Pancreas (tissue), 10 donors: ENCODE results near the gene RPL41. TPM values are rescaled to one million over a fixed set of nuclear protein-coding genes. Genes with fewer than 3 reads are reported as not detected.

Experiments used
- ATAC-seq, 4 donors: fragments of 200-7000 bp; cut with Tn5 transposase; one replicate each; pipeline versions ENCODE4 v1.8.0 to v1.9.1; 2020; ENCODE audit warnings: mild to moderate bottlenecking in 4 of 4, moderate library complexity in 4 of 4
- DNase-seq, 6 donors: peaks; one replicate each; pipeline ENCODE4 v3.0.0-alpha.2; 2020
- FAIRE-seq: peaks from 2 replicates; lab custom pipeline; 2012; peaks lifted over from hg19 to GRCh38; lab: Jason Lieb, UNC
- H3K27ac ChIP-seq, 4 donors: fragments of 200-600 bp; sonication (generic); 1 replicate in 3 of 4; 2 replicates in 1 of 4; pipeline versions ENCODE4 v1.5.0 to v1.8.0; 2020
- H3K27me3 ChIP-seq, 4 donors: fragments of 200-600 bp; one replicate each; pipeline ENCODE4 v1.8.0; 2021
- H3K36me3 ChIP-seq, 3 donors: fragments of 200-600 bp; sonication (generic) in 1 of 3; one replicate each; pipeline versions ENCODE4 v1.5.0 to v1.8.0; 2020 to 2021
- H3K4me1 ChIP-seq, 3 donors: fragments of 200-600 bp; one replicate each; pipeline ENCODE4 v1.8.0; 2021
- H3K4me3 ChIP-seq, 4 donors: fragments of 200-600 bp; sonication (generic) in 2 of 4; one replicate each; pipeline versions ENCODE4 v1.5.0 to v1.8.0; 2020 to 2021
- H3K9me3 ChIP-seq, 4 donors: fragments of 200-600 bp; one replicate each; pipeline ENCODE4 v1.8.0; 2021
- WGBS, 2 donors: extraction: QIAGEN DNeasy Blood & Tissue Kit; methylation state at CpG; one replicate each; pipeline ENCODE4 v1.1.7; 2013; 5-methylcytosine and 5-hydroxymethylcytosine counted together
- intact Hi-C, 3 donors: fragments of 100-400 bp; cut with DNase I; formaldehyde crosslinking; loops; one replicate each; pipeline versions ENCODE4 v1.11.1 to v1.14.2; 2022
- polyA plus RNA-seq, 2 donors: library from polyadenylated mRNA; stranded (reverse); fragments of 200-250 nt; gene quantifications; one replicate each; pipeline ENCODE4 v1.2.3, GENCODE V29; 2013
- total RNA-seq, 6 donors: library from RNA; stranded (reverse); fragmentation: NEBNext Ultra II Directional in 4 of 6; extraction: Animal tissue kit (Norgen Biotek cat#: 25700) in 4 of 6; gene quantifications; one replicate each; pipeline versions ENCODE4 v1.2.1 to v1.2.4, GENCODE V29; 2021 to 2023
- TF ChIP-seq, protein P1 (sequence below), 4 donors: fragments of 200-600 bp; sonication (generic) in 3 of 4; IDR thresholded peaks; one replicate each; pipeline versions ENCODE4 v1.5.0 to v1.8.0; 2021; ENCODE audit warnings: antibody characterized with exemption in 4 of 4
- donor health status: healthy with polysubstance abuse.
- donor health status: DM: no; HTN: no; CAD: no; lungs with moderate emphysema.
- donor health status: DM: no; HTN: no; CAD: no.
- donor health status: control.
- donor health status: control.
- donor health status: Bipolar disorder and iron deficiency.
- donor health status: DM: yes; HTN: yes; CAD: no.
- donor health status: DM: no; HTN: no; CAD: no.
- donor health status: DM: no; HTN: no; CAD: no.
- donor health status: DM: yes; HTN: yes; CAD: no.

Gene RPL41
- total and polyA plus RNA-seq, 8 donors = 1,821 to 3,960 (median 2,741) TPM

DNA sequence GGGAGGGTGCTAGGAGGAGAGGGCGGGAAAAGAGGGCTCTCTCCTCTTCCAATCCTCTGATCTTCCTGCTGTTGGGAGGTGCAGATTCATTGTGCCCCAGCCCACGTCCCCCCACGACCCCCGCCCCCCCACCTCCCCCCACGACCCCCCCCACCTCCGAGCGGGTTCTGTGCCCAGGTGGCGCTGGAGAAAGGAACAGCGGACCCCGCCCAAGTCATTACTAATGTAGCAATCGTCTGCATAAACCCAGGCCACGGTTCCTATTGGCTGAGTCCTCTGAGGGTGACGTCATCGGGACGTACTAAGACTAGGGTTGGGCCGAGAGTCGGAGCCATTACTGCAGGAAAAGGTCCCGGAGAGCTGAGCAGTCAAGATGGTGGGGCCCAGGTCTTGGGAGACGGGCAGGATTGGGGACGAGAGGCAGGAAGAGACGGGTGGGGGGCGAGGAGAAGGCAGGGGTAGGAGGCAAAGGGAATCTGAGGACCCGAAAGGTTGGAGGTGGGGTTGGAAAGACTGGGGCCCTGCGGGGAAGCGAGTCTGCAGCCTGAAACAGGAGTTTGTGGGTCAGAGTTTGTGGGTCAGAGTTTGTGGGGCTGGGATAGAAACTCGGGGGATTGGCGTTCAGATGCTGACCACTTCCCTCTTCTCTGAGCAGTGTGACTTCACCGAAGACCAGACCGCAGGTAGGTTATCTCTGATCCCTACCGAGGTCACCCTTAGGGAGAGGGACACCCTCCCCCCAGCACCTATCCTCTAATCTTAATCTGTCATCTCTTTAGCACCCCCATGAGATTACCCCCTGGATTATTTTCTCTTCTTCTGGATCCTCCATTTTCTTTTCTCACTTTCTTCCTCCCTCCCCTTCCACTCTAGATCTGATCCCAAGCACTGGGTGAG is 41.8 kb downstream of the RPL41 start, which contains the start of gene MYL6:
TSS of gene MYL6 (plus strand) at position 331 of the 897 bp plus-strand sequence. CDS start at position 374, 43 bp downstream.
- intact Hi-C loops = no loop called here
- Histone ChIP-seq H3K27me3 (no peaks in the 10 kb centered on the region), H3K36me3 (peaks cover 0 to 34% (median 19%) of the 10 kb centered on the region in 3 donors), H3K4me1 (peaks cover 8 to 23% (median 13%) of the 10 kb centered on the region in 3 donors), H3K27ac (peak within 1 kb of the TSS; percentile 67 to 96 (median 91)), H3K9me3 (no peaks in the 10 kb centered on the region), H3K4me3 (peak within 1 kb of the TSS; percentile 54 to 86 (median 71))
- WGBS, 2 donors = 0 to 1% methylated on average over 29 to 30 of the region's 30 CpGs
- peak; percentile 85 to 98 (median 96) for DNase-seq
- TF ChIP-seq, protein P1, sequence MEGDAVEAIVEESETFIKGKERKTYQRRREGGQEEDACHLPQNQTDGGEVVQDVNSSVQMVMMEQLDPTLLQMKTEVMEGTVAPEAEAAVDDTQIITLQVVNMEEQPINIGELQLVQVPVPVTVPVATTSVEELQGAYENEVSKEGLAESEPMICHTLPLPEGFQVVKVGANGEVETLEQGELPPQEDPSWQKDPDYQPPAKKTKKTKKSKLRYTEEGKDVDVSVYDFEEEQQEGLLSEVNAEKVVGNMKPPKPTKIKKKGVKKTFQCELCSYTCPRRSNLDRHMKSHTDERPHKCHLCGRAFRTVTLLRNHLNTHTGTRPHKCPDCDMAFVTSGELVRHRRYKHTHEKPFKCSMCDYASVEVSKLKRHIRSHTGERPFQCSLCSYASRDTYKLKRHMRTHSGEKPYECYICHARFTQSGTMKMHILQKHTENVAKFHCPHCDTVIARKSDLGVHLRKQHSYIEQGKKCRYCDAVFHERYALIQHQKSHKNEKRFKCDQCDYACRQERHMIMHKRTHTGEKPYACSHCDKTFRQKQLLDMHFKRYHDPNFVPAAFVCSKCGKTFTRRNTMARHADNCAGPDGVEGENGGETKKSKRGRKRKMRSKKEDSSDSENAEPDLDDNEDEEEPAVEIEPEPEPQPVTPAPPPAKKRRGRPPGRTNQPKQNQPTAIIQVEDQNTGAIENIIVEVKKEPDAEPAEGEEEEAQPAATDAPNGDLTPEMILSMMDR (IDR thresholded peaks at IDR 0.05) = no peak
- ATAC-seq = peak; percentile 89 to 94 (median 90)
- FAIRE-seq = no peak

DNA sequence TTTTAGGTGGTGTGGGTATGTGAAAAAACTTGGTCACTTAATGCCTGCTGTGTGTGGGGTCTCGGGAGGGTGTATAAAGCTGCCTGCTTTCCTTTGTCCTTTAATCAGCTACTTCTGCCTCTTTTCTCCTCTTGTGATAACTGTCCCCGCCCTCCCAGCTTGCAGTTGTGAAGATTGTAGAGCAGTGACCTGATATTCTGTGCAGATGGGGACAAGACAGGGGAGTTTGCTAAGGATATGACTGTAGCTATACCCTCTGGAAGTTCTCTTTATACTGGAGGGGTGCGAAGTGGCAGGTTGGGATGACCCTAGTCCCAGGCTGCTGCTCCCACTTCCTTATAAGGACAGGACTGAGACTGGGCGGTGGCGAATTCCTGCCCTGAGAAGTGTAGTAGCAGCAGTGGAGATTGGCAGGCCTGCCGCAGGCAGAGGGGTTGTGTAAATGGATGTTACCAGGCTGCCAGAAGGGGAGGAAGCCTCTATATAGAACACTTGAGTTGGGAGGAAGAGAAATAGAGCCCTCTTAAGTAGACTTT is 42.6 kb downstream of the RPL41 start:
- Histone ChIP-seq H3K36me3 (peaks cover 0 to 41% (median 19%) of the 10 kb centered on the region in 3 donors), H3K9me3 (no peaks in the 10 kb centered on the region), H3K27ac (peak overlapping the region; percentile 67 to 96 (median 91)), H3K4me1 (peaks cover 8 to 23% (median 13%) of the 10 kb centered on the region in 3 donors), H3K27me3 (no peaks in the 10 kb centered on the region), H3K4me3 (peak overlapping the region; percentile 54 to 86 (median 71))
- 0 to 1% methylated on average over 6 of the region's 6 CpGs for WGBS, 2 donors
- FAIRE-seq (no peak), DNase-seq (peak; percentile 58 to 81 (median 72)), ATAC-seq (peak; percentile 43 to 69 (median 58))
- intact Hi-C loops = no loop called here
- TF ChIP-seq, protein P1 (IDR thresholded peaks at IDR 0.05) = no peak

DNA sequence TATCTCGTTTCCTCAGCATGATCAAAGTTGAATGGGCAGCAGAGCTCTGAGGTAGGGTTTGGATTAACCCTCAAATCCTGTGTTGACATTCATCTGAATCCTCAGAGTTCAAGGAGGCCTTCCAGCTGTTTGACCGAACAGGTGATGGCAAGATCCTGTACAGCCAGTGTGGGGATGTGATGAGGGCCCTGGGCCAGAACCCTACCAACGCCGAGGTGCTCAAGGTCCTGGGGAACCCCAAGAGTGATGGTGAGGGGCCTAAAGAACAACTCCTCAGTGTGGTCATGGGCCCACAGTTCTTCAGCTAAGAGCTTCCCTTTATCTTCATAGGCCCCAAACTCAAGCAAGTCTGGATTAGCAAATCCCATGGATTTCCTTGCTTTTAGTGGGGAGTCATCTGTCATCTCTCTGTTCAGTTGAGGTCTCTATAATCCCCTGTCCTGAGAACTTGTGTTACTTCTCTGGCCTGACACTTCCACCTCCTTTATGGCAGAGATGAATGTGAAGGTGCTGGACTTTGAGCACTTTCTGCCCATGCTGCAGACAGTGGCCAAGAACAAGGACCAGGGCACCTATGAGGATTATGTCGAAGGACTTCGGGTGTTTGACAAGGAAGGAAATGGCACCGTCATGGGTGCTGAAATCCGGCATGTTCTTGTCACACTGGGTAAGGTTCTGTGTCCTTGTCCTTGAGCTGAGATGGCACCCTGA is 43.2 kb downstream of the RPL41 start:
- DNase-seq = no peak
- FAIRE-seq = no peak
- 10% methylated on average over 8 of the region's 8 CpGs for WGBS, 2 donors
- H3K4me3 ChIP-seq = peak overlapping the region; percentile 54 to 86 (median 71)
- H3K27ac ChIP-seq = peak overlapping the region in 3 of 4 donors; percentile 86 to 96 (median 96)
- intact Hi-C loops = no loop called here
- ATAC-seq = no peak
- H3K4me1 ChIP-seq = peaks cover 8 to 23% (median 13%) of the 10 kb centered on the region in 3 donors
- TF ChIP-seq, protein P1 (IDR thresholded peaks at IDR 0.05) = no peak
- H3K9me3 ChIP-seq = no peaks in the 10 kb centered on the region
- H3K27me3 ChIP-seq = no peaks in the 10 kb centered on the region
- peaks cover 0 to 45% (median 19%) of the 10 kb centered on the region in 3 donors for H3K36me3 ChIP-seq

DNA sequence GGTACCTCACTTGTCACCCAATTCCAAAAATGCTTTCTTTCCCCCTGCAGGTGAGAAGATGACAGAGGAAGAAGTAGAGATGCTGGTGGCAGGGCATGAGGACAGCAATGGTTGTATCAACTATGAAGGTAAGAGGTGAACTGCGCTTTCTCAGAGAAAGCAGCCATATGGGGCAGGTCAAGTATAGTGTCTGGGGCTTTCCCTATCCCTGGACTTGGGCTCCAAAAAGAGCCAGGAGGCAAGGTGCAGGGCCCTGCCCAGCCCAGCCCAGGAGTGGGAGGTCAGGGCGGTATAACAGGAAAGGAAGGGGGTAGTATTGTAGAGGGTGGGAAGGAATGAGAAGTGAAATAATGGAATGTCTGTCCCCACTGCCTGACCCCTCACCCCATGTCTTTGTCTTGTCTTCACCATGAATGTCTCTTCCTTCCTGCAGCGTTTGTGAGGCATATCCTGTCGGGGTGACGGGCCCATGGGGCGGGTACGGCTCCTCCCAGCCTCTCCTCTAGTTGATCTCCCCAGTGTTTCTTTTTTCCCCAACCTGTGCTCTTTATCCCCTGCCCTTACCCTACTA is 43.8 kb downstream of the RPL41 start:
- no peak for FAIRE-seq
- TF ChIP-seq, protein P1 (IDR thresholded peaks at IDR 0.05) = no peak

More for the DNA sequence above, 43.8 kb downstream of the RPL41 start:
- WGBS, 2 donors = 49 to 68% methylated on average over 6 to 7 of the region's 7 CpGs
- H3K36me3 ChIP-seq = peaks cover 0 to 51% (median 19%) of the 10 kb centered on the region in 3 donors
- intact Hi-C loops = no loop called here
- H3K27me3 ChIP-seq = no peaks in the 10 kb centered on the region
- DNase-seq = no peak
- no peak for ATAC-seq
- peaks cover 8 to 23% (median 13%) of the 10 kb centered on the region in 3 donors for H3K4me1 ChIP-seq
- peak overlapping the region in 3 of 4 donors; percentile 54 to 86 (median 68) for H3K4me3 ChIP-seq
- no peaks in the 10 kb centered on the region for H3K9me3 ChIP-seq
- peak overlapping the region in 2 of 4 donors; percentile 96 for H3K27ac ChIP-seq
